Endothelial cell of umbilical vein (primary cell): Measurements from ENCODE around the gene FAM120A. TPM values are rescaled to one million over a fixed set of nuclear protein-coding genes. Genes with fewer than 3 reads are reported as not detected.

Experiments
- BruUV-seq: library from RNA; stranded (reverse); fragments of 400-500 nt; replicated peaks from 2 replicates; lab custom pipeline; 2021; lab: Mats Ljungman, UMichigan
- CTCF ChIA-PET: fragments of 300-600, 350-600 bp; sonication (Branson Sonifier 250); formaldehyde crosslinking; loops from one replicate; lab custom pipeline; 2021; ENCODE audit warnings: antibody characterized with exemption, inconsistent platforms; lab: Charles Lee
- POLR2A ChIA-PET: fragments of 300-600, 350-600 bp; sonication (Branson Sonifier 250); formaldehyde crosslinking; loops from one replicate; lab custom pipeline; 2021; ENCODE audit warnings: antibody characterized with exemption, inconsistent platforms; lab: Charles Lee
- DNase-seq: peaks from one replicate; pipeline ENCODE4 v3.0.0-alpha.2; 2011; ENCODE audit warnings: low read depth, low spot score
- FAIRE-seq: peaks from 2 replicates; lab custom pipeline; 2011; peaks lifted over from hg19 to GRCh38; lab: Jason Lieb, UNC
- H2AFZ ChIP-seq: 2 replicates; pipeline ENCODE4 v1.6.0; 2012; ENCODE audit warnings: low read depth, low read length, control low read depth, inconsistent platforms
- H3K27ac ChIP-seq: 2 replicates; pipeline ENCODE4 v1.5.1; 2011; ENCODE audit warnings: low read depth, mild to moderate bottlenecking, control low read depth, low read length, moderate library complexity; ENCODE audit not compliant: insufficient read depth
- H3K27me3 ChIP-seq, 2 experiments: 2 replicates each; pipeline versions ENCODE4 v1.6.0 to v1.6.1; 2011; ENCODE audit warnings: low read length in 2 of 2, mixed read lengths in 1 of 2; ENCODE audit not compliant: control insufficient read depth in 2 of 2, insufficient read depth in 2 of 2
- H3K36me3 ChIP-seq, 2 experiments: 2 replicates in 1 of 2; 3 replicates in 1 of 2; pipeline ENCODE4 v1.5.1; 2011; ENCODE audit warnings: low read length in 2 of 2, mild to moderate bottlenecking in 1 of 2, moderate library complexity in 1 of 2; ENCODE audit not compliant: control insufficient read depth in 2 of 2, insufficient read depth in 2 of 2; ENCODE audit errors: extremely low read depth in 1 of 2
- H3K4me1 ChIP-seq: 3 replicates; pipeline ENCODE4 v1.5.1; 2011; ENCODE audit warnings: mild to moderate bottlenecking, low read length; ENCODE audit not compliant: control insufficient read depth, insufficient read depth; ENCODE audit errors: extremely low read depth
- H3K4me2 ChIP-seq: 2 replicates; pipeline ENCODE4 v1.6.1; 2011; ENCODE audit warnings: low read length, control low read depth, mixed read lengths; ENCODE audit not compliant: insufficient read depth
- H3K4me3 ChIP-seq, 3 experiments: fragments of 200-600 bp in 1 of 3; sonication (generic), shearing (Covaris generic) in 1 of 3; replicated peaks in 1 of 3; 2 replicates each; pipeline ENCODE4 v1.5.1; 2011 to 2016; ENCODE audit warnings: control low read depth in 3 of 3, low read length in 3 of 3, mild to moderate bottlenecking in 2 of 3, inconsistent platforms in 1 of 3, low read depth in 1 of 3, moderate library complexity in 1 of 3; ENCODE audit not compliant: insufficient read depth in 1 of 3
- H3K79me2 ChIP-seq: 2 replicates; pipeline ENCODE4 v1.6.0; 2012; ENCODE audit warnings: low read length, inconsistent platforms; ENCODE audit not compliant: control insufficient read depth, insufficient read depth
- H3K9ac ChIP-seq: replicated peaks from 2 replicates; pipeline ENCODE3; 2011; ENCODE audit warnings: low read length, control low read depth; ENCODE audit not compliant: insufficient read depth; ENCODE audit errors: extremely low read depth
- H3K9me1 ChIP-seq: replicated peaks from 3 replicates; pipeline ENCODE4 v1.6.0; 2011; ENCODE audit warnings: mild to moderate bottlenecking, low read length; ENCODE audit not compliant: control insufficient read depth, insufficient read depth; ENCODE audit errors: extremely low read depth
- H3K9me3 ChIP-seq: replicated peaks from 2 replicates; pipeline ENCODE4 v1.5.1; 2012; ENCODE audit warnings: low read length, inconsistent platforms; ENCODE audit not compliant: control insufficient read depth, insufficient read depth
- H4K20me1 ChIP-seq: replicated peaks from 2 replicates; pipeline ENCODE3; 2011; ENCODE audit warnings: mild to moderate bottlenecking, low read length; ENCODE audit not compliant: control insufficient read depth, insufficient read depth; ENCODE audit errors: extremely low read depth
- CTCF ChIP-seq, 2 donors: IDR thresholded peaks; 1 replicate in 1 of 2; 2 replicates in 1 of 2; pipeline ENCODE4 v1.5.1; 2011; ENCODE audit warnings: low read length in 2 of 2, mild to moderate bottlenecking in 2 of 2, moderate library complexity in 2 of 2, control low read depth in 1 of 2, inconsistent platforms in 1 of 2, low read depth in 1 of 2; ENCODE audit not compliant: insufficient read depth in 1 of 2; ENCODE audit errors: extremely low read depth in 1 of 2
- EZH2 ChIP-seq: IDR thresholded peaks from 2 replicates; pipeline ENCODE4 v1.6.1; 2012; ENCODE audit warnings: borderline replicate concordance, low read depth, mild to moderate bottlenecking, moderate library complexity, low read length, inconsistent platforms; ENCODE audit not compliant: severe bottlenecking
- FOS ChIP-seq: IDR thresholded peaks from 2 replicates; pipeline ENCODE4 v1.6.1; 2011; ENCODE audit warnings: mild to moderate bottlenecking, low read length, moderate library complexity, borderline replicate concordance; ENCODE audit not compliant: insufficient read depth
- GATA2 ChIP-seq: IDR thresholded peaks from 2 replicates; pipeline ENCODE4 v1.7.0; 2011; ENCODE audit warnings: low read depth, mild to moderate bottlenecking, moderate library complexity, mixed read lengths, low read length; ENCODE audit not compliant: insufficient read length, insufficient read depth
- JUN ChIP-seq: IDR thresholded peaks from 2 replicates; pipeline ENCODE4 v1.6.1; 2011; ENCODE audit warnings: borderline replicate concordance, low read depth; ENCODE audit not compliant: insufficient read length, insufficient read depth
- MAX ChIP-seq: IDR thresholded peaks from 2 replicates; pipeline ENCODE4 v1.6.1; 2011; ENCODE audit not compliant: insufficient read depth, insufficient read length
- MYC ChIP-seq: IDR thresholded peaks from one replicate; pipeline ENCODE4 v1.6.1; 2011; ENCODE audit warnings: mild to moderate bottlenecking, low read depth, low read length
- POLR2A ChIP-seq: IDR thresholded peaks from 2 replicates; pipeline ENCODE4 v1.6.1; 2012; ENCODE audit warnings: low read depth, mild to moderate bottlenecking, control low read depth, low read length
- POLR2AphosphoS5 ChIP-seq: IDR thresholded peaks from 2 replicates; pipeline ENCODE4 v1.6.1; 2012; ENCODE audit warnings: low read depth, mild to moderate bottlenecking, control low read depth, low read length, moderate library complexity; ENCODE audit not compliant: insufficient read depth
- dilution Hi-C: fragments of 300-500 bp; cut with MboI; formaldehyde crosslinking; loops from one replicate; pipeline ENCODE4 v1.15.0; 2019; ENCODE audit warnings: low sequenced_read_pairs; ENCODE audit not compliant: extremely low pct_ligation_motif_present
- intact Hi-C: fragments of 100-400 bp; cut with micrococcal nuclease; formaldehyde crosslinking; loops from one replicate; pipeline ENCODE4 v1.10.0; 2022
- polyA plus RNA-seq, 4 experiments: library from polyadenylated mRNA; depleted of rRNA in 3 of 4; stranded (reverse) in 3 of 4; unstranded in 1 of 4; fragments of >200 nt; gene quantifications; 2 replicates each; pipeline versions ENCODE4 v1.2.1 to v1.2.3, GENCODE V29; 2011 to 2012; ENCODE audit warnings: missing spikeins in 1 of 4
- total RNA-seq: library from RNA; stranded (reverse); gene quantifications from 2 replicates; pipeline ENCODE4 v1.2.3, GENCODE V29; 2021

Gene FAM120A
- total and polyA plus RNA-seq, 2 donors (not counting 3 experiments of a cell fraction or from before 2014, with no cell fraction given), result 66.8 to 126 TPM

GRCh38 chr9:93492327-93492726, 40.8 kb downstream of the FAM120A start:
- H3K4me1 ChIP-seq, result peaks cover 12% of the 10 kb centered on the region
- H3K9me1 ChIP-seq, result no peaks in the 10 kb centered on the region
- BruUV-seq, result no TSS peak
- H3K4me3 ChIP-seq, result no peak overlapping the region
- H4K20me1 ChIP-seq, result no peaks in the 10 kb centered on the region
- intact Hi-C loops, result no loop called here
- CTCF ChIA-PET, result no interaction called here
- H3K9me3 ChIP-seq, result no peaks in the 10 kb centered on the region
- TF ChIP-seq EZH2, result no peak
- TF ChIP-seq POLR2AphosphoS5, result no peak
- no peak for TF ChIP-seq FOS
- TF ChIP-seq GATA2, result no peak
- no peak for TF ChIP-seq JUN
- TF ChIP-seq CTCF (IDR thresholded peaks at IDR 0.05; ENCODE audit: extremely low read depth in 1 of 2, insufficient read depth in 1 of 2, low read depth in 1 of 2, low read length in 2 of 2), result no peak
- TF ChIP-seq MAX, result no peak
- no peak for TF ChIP-seq POLR2A
- TF ChIP-seq MYC, result no peak
- H3K36me3 ChIP-seq, result peaks cover 7 to 10% of the 10 kb centered on the region in 2 experiments
- POLR2A ChIA-PET, result no interaction called here
- H3K27me3 ChIP-seq, result no peaks in the 10 kb centered on the region
- peaks cover 90% of the 10 kb centered on the region for H3K79me2 ChIP-seq
- no peak overlapping the region for H3K4me2 ChIP-seq
- H3K27ac ChIP-seq, result no peak overlapping the region
- FAIRE-seq, result no peak
- no peak for DNase-seq
- H3K9ac ChIP-seq, result no peak overlapping the region
- dilution Hi-C loops, result no loop called here
- no peak overlapping the region for H2AFZ ChIP-seq
